Ascending aorta (tissue), 2 donors: Measurements from ENCODE around the gene G3BP2. TPM values are rescaled to one million over a fixed set of nuclear protein-coding genes. Genes with fewer than 3 reads are reported as not detected.

Source experiments
- DNase-seq, 2 donors: peaks; one replicate each; pipeline ENCODE4 v3.0.0-alpha.2; 2019; ENCODE audit warnings: low spot score in 2 of 2
- H3K27ac ChIP-seq, 2 donors: fragments of 200-600 bp; sonication (generic); one replicate each; pipeline ENCODE4 v1.5.1; 2016 to 2017; ENCODE audit warnings: mild to moderate bottlenecking in 1 of 2
- H3K27me3 ChIP-seq: fragments of 200-600 bp; sonication (generic); one replicate; pipeline ENCODE4 v1.5.1; 2017
- H3K36me3 ChIP-seq, 2 donors: fragments of 200-600 bp; sonication (generic); one replicate each; pipeline ENCODE4 v1.5.1; 2016
- H3K4me1 ChIP-seq, 2 donors: fragments of 200-600 bp; sonication (generic); one replicate each; pipeline ENCODE4 v1.5.1; 2016 to 2017; ENCODE audit warnings: mild to moderate bottlenecking in 1 of 2
- H3K4me3 ChIP-seq, 2 donors: fragments of 200-600 bp; sonication (generic); one replicate each; pipeline ENCODE4 v1.5.1; 2016 to 2017; ENCODE audit warnings: mild to moderate bottlenecking in 1 of 2
- H3K9me3 ChIP-seq, 2 donors: fragments of 200-600 bp; sonication (generic); one replicate each; pipeline ENCODE4 v1.5.1; 2016
- CTCF ChIP-seq, 3 experiments: fragments of 200-600 bp in 2 of 3; fragments of 450-650 bp in 1 of 3; sonication (generic) in 2 of 3; IDR thresholded peaks; one replicate each; pipeline ENCODE4 v1.5.1; 2016 to 2019; ENCODE audit warnings: antibody characterized with exemption in 3 of 3, mild to moderate bottlenecking in 1 of 3, moderate library complexity in 1 of 3
- intact Hi-C: fragments of 100-400 bp; cut with DNase I; formaldehyde crosslinking; loops from one replicate; pipeline ENCODE4 v1.15.1; 2023
- total RNA-seq: library from RNA; depleted of rRNA; stranded (reverse); fragments of >200 nt; gene quantifications from one replicate; pipeline ENCODE4 v1.1.0, GENCODE V29; 2016

Gene G3BP2
- total RNA-seq, 1 donor from 2014 or later: 88.9 TPM

GRCh38 chr4:75630174-75630936 lies 42.9 kb downstream of the G3BP2 start, which contains the start of gene CDKL2:
CDKL2 (minus strand) TSS chr4:75630528; CDS start chr4:75625988, 4,540 bp downstream.
- H3K4me3 ChIP-seq: peak within 1 kb of the TSS; percentile 74 to 77
- intact Hi-C loops: loop anchor here (1.0 to 2.0 kb wide), 2 partner anchors 42 to 94 kb away; partner anchors contain the start of genes G3BP2 and USO1
- no peaks in the 10 kb centered on the region for H3K9me3 ChIP-seq
- H3K27me3 ChIP-seq: no peaks in the 10 kb centered on the region
- peak within 1 kb of the TSS; percentile 36 to 57 for H3K27ac ChIP-seq
- TF ChIP-seq CTCF (IDR thresholded peaks at IDR 0.05): no peak
- no peaks in the 10 kb centered on the region for H3K4me1 ChIP-seq
- peak; percentile 53 to 94 for DNase-seq
- no peaks in the 10 kb centered on the region for H3K36me3 ChIP-seq

GRCh38 chr4:75629239-75629638 lies 44.0 kb downstream of the G3BP2 start:
- H3K27me3 ChIP-seq: no peaks in the 10 kb centered on the region
- H3K27ac ChIP-seq: no peak overlapping the region
- DNase-seq: no peak
- H3K4me3 ChIP-seq: peak overlapping the region in 1 of 2 donors; percentile 77
- H3K36me3 ChIP-seq: no peaks in the 10 kb centered on the region
- intact Hi-C loops: no loop called here
- H3K4me1 ChIP-seq: no peaks in the 10 kb centered on the region
- no peaks in the 10 kb centered on the region for H3K9me3 ChIP-seq
- TF ChIP-seq CTCF (IDR thresholded peaks at IDR 0.05): no peak

GRCh38 chr4:75623026-75623425 lies 50.2 kb downstream of the G3BP2 start:
- H3K4me3 ChIP-seq: no peak overlapping the region
- no peaks in the 10 kb centered on the region for H3K4me1 ChIP-seq
- intact Hi-C loops: no loop called here
- no peak for TF ChIP-seq CTCF (IDR thresholded peaks at IDR 0.05)
- DNase-seq: no peak
- no peaks in the 10 kb centered on the region for H3K27me3 ChIP-seq
- no peak overlapping the region for H3K27ac ChIP-seq
- no peaks in the 10 kb centered on the region for H3K9me3 ChIP-seq
- H3K36me3 ChIP-seq: no peaks in the 10 kb centered on the region

GRCh38 chr4:75621715-75622114 lies 51.5 kb downstream of the G3BP2 start:
- no peak overlapping the region for H3K4me3 ChIP-seq
- DNase-seq: no peak
- H3K36me3 ChIP-seq: no peaks in the 10 kb centered on the region
- no peak overlapping the region for H3K27ac ChIP-seq
- intact Hi-C loops: no loop called here
- no peak for TF ChIP-seq CTCF (IDR thresholded peaks at IDR 0.05)
- H3K9me3 ChIP-seq: no peaks in the 10 kb centered on the region
- no peaks in the 10 kb centered on the region for H3K4me1 ChIP-seq
- H3K27me3 ChIP-seq: no peaks in the 10 kb centered on the region

GRCh38 chr4:75612306-75612705 lies 60.9 kb downstream of the G3BP2 start:
- H3K27ac ChIP-seq: no peak overlapping the region
- DNase-seq: no peak
- no peaks in the 10 kb centered on the region for H3K27me3 ChIP-seq
- H3K4me3 ChIP-seq: no peak overlapping the region
- H3K9me3 ChIP-seq: no peaks in the 10 kb centered on the region
- intact Hi-C loops: no loop called here
- no peak for TF ChIP-seq CTCF (IDR thresholded peaks at IDR 0.05)
- H3K36me3 ChIP-seq: no peaks in the 10 kb centered on the region
- H3K4me1 ChIP-seq: no peaks in the 10 kb centered on the region
